B cell (primary cell): Measurements from ENCODE around the gene ZMIZ1. TPM values are rescaled to one million over a fixed set of nuclear protein-coding genes. Genes with fewer than 3 reads are reported as not detected.

ENCODE experiments used
- ATAC-seq: fragments of 200-7000 bp; cut with Tn5 transposase; one replicate; pipeline ENCODE4 v1.10.0; 2021; ENCODE audit warnings: low read depth, mild to moderate bottlenecking, moderate number of reproducible peaks, moderate library complexity
- CTCF ChIA-PET: fragments of 350-600 bp; sonication (Branson Sonifier 250); formaldehyde crosslinking; loops from one replicate; lab custom pipeline; 2021; ENCODE audit warnings: antibody characterized with exemption, inconsistent platforms; lab: Charles Lee
- POLR2A ChIA-PET: fragments of 350-600 bp; sonication (Branson Sonifier 250); formaldehyde crosslinking; loops from one replicate; lab custom pipeline; 2021; ENCODE audit warnings: antibody characterized with exemption; lab: Charles Lee
- DNase-seq: peaks from one replicate; pipeline ENCODE4 v3.0.0; 2013
- H2AFZ ChIP-seq: 2 replicates; pipeline ENCODE4 v1.6.1; 2012; ENCODE audit warnings: mild to moderate bottlenecking, low read depth, low read length; ENCODE audit not compliant: insufficient read depth, poor library complexity, severe bottlenecking
- H3K27ac ChIP-seq, 2 donors: 1 replicate in 1 of 2; 2 replicates in 1 of 2; pipeline ENCODE4 v1.5.1; 2012 to 2013; ENCODE audit warnings: low read length in 2 of 2, mild to moderate bottlenecking in 2 of 2, moderate library complexity in 1 of 2
- H3K27me3 ChIP-seq, 4 experiments: fragments of 200-600 bp in 1 of 4; sonication (generic) in 1 of 4; replicated peaks in 1 of 4; 1 replicate in 2 of 4; 2 replicates in 2 of 4; pipeline versions ENCODE4 v1.6.1 to v1.7.0; 2013 to 2016; ENCODE audit warnings: low read length in 3 of 4, mild to moderate bottlenecking in 2 of 4, mixed read lengths in 1 of 4, moderate library complexity in 1 of 4; ENCODE audit not compliant: insufficient read depth in 4 of 4, control insufficient read depth in 3 of 4; ENCODE audit errors: control extremely low read depth in 1 of 4
- H3K36me3 ChIP-seq, 2 experiments: replicated peaks in 1 of 2; 1 replicate in 1 of 2; 2 replicates in 1 of 2; pipeline versions ENCODE4 v1.6.1 to v1.7.1; 2013; ENCODE audit warnings: low read length in 1 of 2; ENCODE audit not compliant: insufficient read depth in 2 of 2, control insufficient read depth in 1 of 2; ENCODE audit errors: control extremely low read depth in 1 of 2, extremely low read depth in 1 of 2
- H3K4me1 ChIP-seq, 2 donors: fragments of 200-600 bp in 1 of 2; sonication (generic) in 1 of 2; 1 replicate in 1 of 2; 2 replicates in 1 of 2; pipeline versions ENCODE4 v1.5.1 to v1.6.1; 2013 to 2017; ENCODE audit warnings: low read length in 2 of 2; ENCODE audit not compliant: control insufficient read depth in 2 of 2, insufficient read depth in 2 of 2
- H3K4me2 ChIP-seq: replicated peaks from 2 replicates; pipeline ENCODE3; 2012; ENCODE audit warnings: mild to moderate bottlenecking, low read depth, low read length; ENCODE audit not compliant: poor library complexity, severe bottlenecking
- H3K4me3 ChIP-seq, 5 experiments: fragments of 200-600 bp in 1 of 5; sonication (generic) in 1 of 5; 1 replicate in 3 of 5; 2 replicates in 2 of 5; pipeline versions ENCODE4 v1.5.1 to v1.7.0; 2011 to 2016; ENCODE audit warnings: low read length in 4 of 5, mild to moderate bottlenecking in 4 of 5, low read depth in 2 of 5, control low read depth in 1 of 5, moderate library complexity in 1 of 5; ENCODE audit not compliant: insufficient read depth in 1 of 5; ENCODE audit errors: control extremely low read depth in 1 of 5, extremely low read depth in 1 of 5
- H3K79me2 ChIP-seq: fragments of 200-600 bp; sonication (generic); one replicate; pipeline ENCODE4 v1.6.0; 2016; ENCODE audit warnings: low read length; ENCODE audit not compliant: control insufficient read depth, insufficient read depth
- H3K9ac ChIP-seq: fragments of 200-600 bp; sonication (generic); 2 replicates; pipeline ENCODE4 v1.6.1; 2017; ENCODE audit warnings: mild to moderate bottlenecking, low read length, moderate library complexity
- H3K9me3 ChIP-seq, 3 donors: one replicate each; pipeline versions ENCODE4 v1.6.1 to v1.7.1; 2013; ENCODE audit warnings: low read length in 2 of 3; ENCODE audit not compliant: control insufficient read depth in 2 of 3, insufficient read depth in 1 of 3; ENCODE audit errors: control extremely low read depth in 1 of 3
- H4K20me1 ChIP-seq: 2 replicates; pipeline ENCODE4 v1.6.0; 2012; ENCODE audit warnings: mild to moderate bottlenecking, low read length; ENCODE audit not compliant: insufficient read depth, control insufficient read depth, poor library complexity, severe bottlenecking
- H3K27ac Mint-ChIP-seq: one replicate; pipeline ENCODE4 v1.8.0; 2021; ENCODE audit warnings: mixed read lengths
- H3K27me3 Mint-ChIP-seq: one replicate; pipeline ENCODE4 v1.8.0; 2021; ENCODE audit warnings: mixed read lengths
- H3K4me1 Mint-ChIP-seq: one replicate; pipeline ENCODE4 v1.8.0; 2021; ENCODE audit warnings: mixed read lengths
- H3K4me3 Mint-ChIP-seq: one replicate; pipeline ENCODE4 v1.8.0; 2021; ENCODE audit warnings: mixed read lengths
- H3K9me3 Mint-ChIP-seq: one replicate; pipeline ENCODE4 v1.8.0; 2022; ENCODE audit warnings: mixed read lengths; ENCODE audit not compliant: insufficient read depth
- EZH2 ChIP-seq: IDR thresholded peaks from 2 replicates; pipeline ENCODE4 v1.6.1; 2012; ENCODE audit warnings: borderline replicate concordance, low read depth, mild to moderate bottlenecking, moderate library complexity, low read length; ENCODE audit not compliant: insufficient read depth, poor library complexity, severe bottlenecking
- WGBS: methylation state at CpG from one replicate; pipeline ENCODE4 v1.1.5; 2013; ENCODE audit warnings: missing lambda C conversion rate; ENCODE audit not compliant: insufficient coverage; 5-methylcytosine and 5-hydroxymethylcytosine counted together
- intact Hi-C: fragments of 100-400 bp; cut with micrococcal nuclease; formaldehyde crosslinking; loops from one replicate; pipeline ENCODE4 v1.10.0; 2022
- polyA plus RNA-seq: library from polyadenylated mRNA; depleted of rRNA; stranded (reverse); fragments of >200 nt; gene quantifications from 2 replicates; pipeline ENCODE4 v1.2.3, GENCODE V29; 2012
- total RNA-seq, 2 donors: library from RNA; stranded (reverse); fragments of 120-200 nt in 1 of 2; gene quantifications; 1 replicate in 1 of 2; 2 replicates in 1 of 2; pipeline versions ENCODE4 v1.2.3 to v1.2.4, GENCODE V29; 2013 to 2022
- TF ChIP-seq, protein P1 (sequence below): fragments of 200-600 bp; IDR thresholded peaks from one replicate; pipeline ENCODE4 v1.8.0; 2022; ENCODE audit warnings: antibody characterized with exemption, mild to moderate bottlenecking

ZMIZ1 gene
- total and polyA plus RNA-seq, 2 donors (not counting 1 experiment from before 2014, with no cell fraction given), result 14.3 to 64.9 TPM

DNA sequence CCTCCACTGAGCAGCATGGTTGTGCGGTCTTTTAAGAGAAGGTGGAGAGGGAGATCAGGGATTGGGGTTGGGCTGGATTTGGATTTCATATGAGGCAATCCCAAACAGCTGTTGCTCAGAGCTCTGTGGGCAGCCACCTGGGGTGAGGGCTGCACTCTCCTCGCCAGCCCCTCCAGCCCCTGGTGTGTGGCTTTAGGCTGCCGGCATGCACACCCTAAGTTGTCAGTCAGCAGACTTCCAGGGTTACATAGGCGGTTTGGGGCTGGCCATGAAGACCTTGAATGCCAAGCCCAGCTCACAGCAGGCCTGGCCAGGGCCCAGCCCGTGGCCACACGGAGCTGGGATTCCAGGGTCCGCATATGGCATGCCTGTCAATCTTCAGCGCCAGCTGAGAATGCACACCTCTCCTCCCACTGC is 54.8 kb downstream of the ZMIZ1 start:
- H3K4me1 ChIP-seq, result no peaks in the 10 kb centered on the region
- no peak overlapping the region for H3K4me3 Mint-ChIP-seq
- no peak overlapping the region for H3K27ac Mint-ChIP-seq
- H3K9me3 Mint-ChIP-seq, result no peaks in the 10 kb centered on the region
- WGBS, result 84% methylated on average over 8 of the region's 8 CpGs
- ATAC-seq, result no peak
- TF ChIP-seq EZH2, result no peak
- TF ChIP-seq, protein P1, sequence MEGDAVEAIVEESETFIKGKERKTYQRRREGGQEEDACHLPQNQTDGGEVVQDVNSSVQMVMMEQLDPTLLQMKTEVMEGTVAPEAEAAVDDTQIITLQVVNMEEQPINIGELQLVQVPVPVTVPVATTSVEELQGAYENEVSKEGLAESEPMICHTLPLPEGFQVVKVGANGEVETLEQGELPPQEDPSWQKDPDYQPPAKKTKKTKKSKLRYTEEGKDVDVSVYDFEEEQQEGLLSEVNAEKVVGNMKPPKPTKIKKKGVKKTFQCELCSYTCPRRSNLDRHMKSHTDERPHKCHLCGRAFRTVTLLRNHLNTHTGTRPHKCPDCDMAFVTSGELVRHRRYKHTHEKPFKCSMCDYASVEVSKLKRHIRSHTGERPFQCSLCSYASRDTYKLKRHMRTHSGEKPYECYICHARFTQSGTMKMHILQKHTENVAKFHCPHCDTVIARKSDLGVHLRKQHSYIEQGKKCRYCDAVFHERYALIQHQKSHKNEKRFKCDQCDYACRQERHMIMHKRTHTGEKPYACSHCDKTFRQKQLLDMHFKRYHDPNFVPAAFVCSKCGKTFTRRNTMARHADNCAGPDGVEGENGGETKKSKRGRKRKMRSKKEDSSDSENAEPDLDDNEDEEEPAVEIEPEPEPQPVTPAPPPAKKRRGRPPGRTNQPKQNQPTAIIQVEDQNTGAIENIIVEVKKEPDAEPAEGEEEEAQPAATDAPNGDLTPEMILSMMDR, result no peak
- H3K9me3 ChIP-seq, result no peaks in the 10 kb centered on the region
- ChIA-PET POLR2A (no interaction called here), CTCF (interaction anchor here (0.6 kb wide), 1 partner anchor 251 kb away, joined by 4 read pairs; no protein-coding TSS in a partner anchor)
- no peaks in the 10 kb centered on the region for H3K4me1 Mint-ChIP-seq
- no peak overlapping the region for H2AFZ ChIP-seq
- no peak overlapping the region for H3K27ac ChIP-seq
- no peak overlapping the region for H3K4me3 ChIP-seq
- H3K4me2 ChIP-seq, result no peak overlapping the region
- H3K27me3 Mint-ChIP-seq, result no peaks in the 10 kb centered on the region
- H3K27me3 ChIP-seq, result no peaks in the 10 kb centered on the region
- no peak overlapping the region for H3K9ac ChIP-seq
- intact Hi-C loops, result no loop called here
- no peaks in the 10 kb centered on the region for H4K20me1 ChIP-seq
- H3K36me3 ChIP-seq, result no peaks in the 10 kb centered on the region
- no peaks in the 10 kb centered on the region for H3K79me2 ChIP-seq
- no peak for DNase-seq

DNA sequence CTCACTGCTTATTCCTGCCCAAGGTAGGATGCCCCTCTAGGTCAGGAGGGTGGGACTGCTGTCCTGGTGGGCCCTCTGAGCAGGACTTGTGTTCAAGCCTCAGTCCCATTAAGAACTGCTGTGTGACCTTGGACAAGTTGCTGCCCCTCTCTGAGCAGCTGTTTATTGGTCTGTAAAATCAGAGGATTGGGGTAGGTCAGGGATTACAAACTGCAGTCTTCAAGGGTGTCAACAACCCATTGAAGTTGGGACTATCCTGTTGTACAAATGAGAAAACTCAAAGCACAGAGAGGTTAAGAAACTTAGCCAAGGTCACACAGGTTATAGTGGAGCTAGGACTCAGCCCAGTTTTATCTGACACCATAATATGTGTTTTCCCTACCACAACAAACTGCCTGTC is 55.3 kb downstream of the ZMIZ1 start:
- no peak overlapping the region for H3K27ac Mint-ChIP-seq
- DNase-seq (no peak), ATAC-seq (no peak)
- no peaks in the 10 kb centered on the region for H3K36me3 ChIP-seq
- no peaks in the 10 kb centered on the region for H3K27me3 ChIP-seq
- TF ChIP-seq, protein P1, result no peak
- no peak for TF ChIP-seq EZH2
- ChIA-PET CTCF (interaction anchor here (0.6 kb wide), 1 partner anchor 251 kb away, joined by 4 read pairs; no protein-coding TSS in a partner anchor), POLR2A (no interaction called here)
- H3K9me3 ChIP-seq, result no peaks in the 10 kb centered on the region
- no peak overlapping the region for H3K4me3 Mint-ChIP-seq
- no peaks in the 10 kb centered on the region for H3K4me1 ChIP-seq
- H3K79me2 ChIP-seq, result no peaks in the 10 kb centered on the region
- H2AFZ ChIP-seq, result no peak overlapping the region
- H3K27me3 Mint-ChIP-seq, result no peaks in the 10 kb centered on the region
- H4K20me1 ChIP-seq, result no peaks in the 10 kb centered on the region
- H3K4me1 Mint-ChIP-seq, result no peaks in the 10 kb centered on the region
- H3K9me3 Mint-ChIP-seq, result no peaks in the 10 kb centered on the region
- intact Hi-C loops, result no loop called here
- no peak overlapping the region for H3K27ac ChIP-seq
- H3K4me2 ChIP-seq, result no peak overlapping the region
- no peak overlapping the region for H3K9ac ChIP-seq
- H3K4me3 ChIP-seq, result no peak overlapping the region
